ENCODE data around the gene ZZZ3. TPM values are rescaled to one million over a fixed set of nuclear protein-coding genes. Genes with fewer than 3 reads are reported as not detected.

Gene ZZZ3
- total and polyA plus RNA-seq, 2 of the 13 experiments (the other 11 are each of a cell fraction or from before 2014, with no cell fraction given): 18.1 to 50.2 TPM

GRCh38 chr1:77683160-77684148 is 996 bp upstream of the ZZZ3 start (continued):
- TF ChIP-seq ZNF639 (CRISPR knock-in tag; conservative IDR thresholded peaks at IDR 0.05) (0 out of 2 replicates have a peak, but pooled peaks have one; percentile 58), ZFP1 (CRISPR knock-in tag; IDR thresholded peaks at IDR 0.05) (no peak), DMAP1 (CRISPR knock-in tag; IDR thresholded peaks at IDR 0.05) (peak; percentile 81), NFE2L2 (IDR thresholded peaks at IDR 0.05; ENCODE audit: low read length) (no peak), ZNF558 (CRISPR knock-in tag; IDR thresholded peaks at IDR 0.05; ENCODE audit: borderline replicate concordance) (no peak; the same call in 1 of the 2 replicates), ZFX (CRISPR knock-in tag; IDR thresholded peaks at IDR 0.05; ENCODE audit: low read depth) (peak; percentile 85), FOXA3 (CRISPR knock-in tag; IDR thresholded peaks at IDR 0.05) (peak; percentile 27), ZNF251 (CRISPR knock-in tag; IDR thresholded peaks at IDR 0.05) (no peak), NKX3-1 (CRISPR knock-in tag; IDR thresholded peaks at IDR 0.05) (no peak), HIC2 (CRISPR knock-in tag; IDR thresholded peaks at IDR 0.05; ENCODE audit: low read depth) (no peak), SNAI1 (CRISPR knock-in tag; IDR thresholded peaks at IDR 0.05; ENCODE audit: borderline replicate concordance) (no peak), ELF1 (CRISPR knock-in tag; IDR thresholded peaks at IDR 0.05) (peak; percentile 56), SIN3A (IDR thresholded peaks at IDR 0.05; ENCODE audit: borderline replicate concordance, low read depth, low read length) (peak; percentile 14; the same call in 1 of the 2 replicates), HDAC6 (IDR thresholded peaks at IDR 0.05; ENCODE audit: low read depth, low read length) (no peak), HIVEP1 (CRISPR knock-in tag; IDR thresholded peaks at IDR 0.05) (no peak), PPARG (CRISPR knock-in tag; conservative IDR thresholded peaks at IDR 0.05) (no peak), ZNF7 (CRISPR knock-in tag; IDR thresholded peaks at IDR 0.05) (no peak), TFE3 (CRISPR knock-in tag; IDR thresholded peaks at IDR 0.05) (no peak), FOXO4 (CRISPR knock-in tag; conservative IDR thresholded peaks at IDR 0.05) (no peak), ZNF562 (CRISPR knock-in tag; IDR thresholded peaks at IDR 0.05; ENCODE audit: borderline replicate concordance) (no peak), RBFOX2 (IDR thresholded peaks at IDR 0.05; ENCODE audit: low read depth, low read length) (peak; percentile 98), ZNF274 (CRISPR knock-in tag; IDR thresholded peaks at IDR 0.05) (no peak), POLR2G (IDR thresholded peaks at IDR 0.05; ENCODE audit: low read depth, low read length) (peak; percentile 78), PCBP1 (IDR thresholded peaks at IDR 0.05; ENCODE audit: borderline replicate concordance, low read depth, low read length) (no peak), ZNF577 (CRISPR knock-in tag; IDR thresholded peaks at IDR 0.05; ENCODE audit: borderline replicate concordance, low read depth) (no peak)

Measured in HepG2 (cell line).